GM19035 (cell line): ENCODE data around the gene SLC22A7.

Experiments used
- ATAC-seq: cut with Tn5 transposase; IDR thresholded peaks from one replicate; pipeline ENCODE4 v1.9.1; 2021; ENCODE audit not compliant: unreplicated experiment

The SLC22A7 gene

GRCh38 chr6:43264599-43265145, 33.4 kb upstream of the SLC22A7 start:
- no peak for ATAC-seq

- no peak for ATAC-seq
Observed at GRCh38 chr6:43265564-43265963, 32.5 kb upstream of the SLC22A7 start.

GRCh38 chr6:43267619-43268354, 30.3 kb upstream of the SLC22A7 start:
- no peak for ATAC-seq

GRCh38 chr6:43268355-43268700, 29.7 kb upstream of the SLC22A7 start:
- ATAC-seq, result no peak

GRCh38 chr6:43268782-43269272, 29.2 kb upstream of the SLC22A7 start:
- no peak for ATAC-seq

GRCh38 chr6:43269273-43270007, 28.6 kb upstream of the SLC22A7 start:
- ATAC-seq, result no peak

- ATAC-seq, result no peak
Observed at GRCh38 chr6:43271103-43271815, 26.8 kb upstream of the SLC22A7 start.

- no peak for ATAC-seq
Observed at GRCh38 chr6:43271944-43272343, 26.1 kb upstream of the SLC22A7 start.

- ATAC-seq, result no peak
Observed at GRCh38 chr6:43273707-43274106, 24.4 kb upstream of the SLC22A7 start.

- no peak for ATAC-seq
Observed at GRCh38 chr6:43274127-43274915, 23.7 kb upstream of the SLC22A7 start.

GRCh38 chr6:43274916-43275597, 23.0 kb upstream of the SLC22A7 start:
- ATAC-seq, result no peak

- no peak for ATAC-seq
Observed at GRCh38 chr6:43275801-43276576, 22.1 kb upstream of the SLC22A7 start.

GRCh38 chr6:43276577-43277305, 21.3 kb upstream of the SLC22A7 start:
- no peak for ATAC-seq

- no peak for ATAC-seq
Observed at GRCh38 chr6:43277306-43277642, 20.8 kb upstream of the SLC22A7 start.

- ATAC-seq, result no peak
Observed at GRCh38 chr6:43277643-43278523, 20.2 kb upstream of the SLC22A7 start.

GRCh38 chr6:43278524-43279078, 19.5 kb upstream of the SLC22A7 start:
- ATAC-seq, result no peak

- ATAC-seq, result no peak
Observed at GRCh38 chr6:43280234-43280633, 17.8 kb upstream of the SLC22A7 start.

- ATAC-seq, result no peak
Observed at GRCh38 chr6:43282060-43282459, 16.0 kb upstream of the SLC22A7 start.
